ENCODE measurements around the gene UNC5B.
"Not testable (repeated sequence)": the region's sequence is repeated elsewhere in the genome, so short reads cannot be mapped to it uniquely, and the experiment has no call there.

Gene UNC5B

GRCh38 chr10:71209731-71210541 lies 2.4 kb upstream of the UNC5B start:
- FAIRE-seq = no peak

- FAIRE-seq = no peak
Observed at GRCh38 chr10:71210542-71210871, 1.9 kb upstream of the UNC5B start.

GRCh38 chr10:71211053-71211452 lies 1.3 kb upstream of the UNC5B start:
- no peak for FAIRE-seq

GRCh38 chr10:71211775-71212317 lies 524 bp upstream of the UNC5B start:
- no peak for FAIRE-seq

- no peak for FAIRE-seq
Observed at GRCh38 chr10:71213127-71213621, 804 bp downstream of the UNC5B start.

- no peak for FAIRE-seq
Observed at GRCh38 chr10:71213761-71214440, 1.5 kb downstream of the UNC5B start.

- FAIRE-seq = no peak
Observed at GRCh38 chr10:71214641-71215559, 2.5 kb downstream of the UNC5B start.

- FAIRE-seq = no peak
Observed at GRCh38 chr10:71216363-71216695, 4.0 kb downstream of the UNC5B start.

GRCh38 chr10:71216751-71217265 lies 4.4 kb downstream of the UNC5B start:
- no peak for FAIRE-seq

GRCh38 chr10:71217266-71218045 lies 5.1 kb downstream of the UNC5B start:
- FAIRE-seq = no peak

- FAIRE-seq = no peak
Observed at GRCh38 chr10:71218046-71218650, 5.8 kb downstream of the UNC5B start.

GRCh38 chr10:71218651-71219050 lies 6.3 kb downstream of the UNC5B start:
- FAIRE-seq = no peak

- not testable (repeated sequence) for FAIRE-seq
Observed at GRCh38 chr10:71219236-71219917, 7.0 kb downstream of the UNC5B start.

- FAIRE-seq = no peak
Observed at GRCh38 chr10:71219918-71220688, 7.7 kb downstream of the UNC5B start.

GRCh38 chr10:71220689-71221540 lies 8.5 kb downstream of the UNC5B start:
- FAIRE-seq = no peak

- no peak for FAIRE-seq
Observed at GRCh38 chr10:71221586-71222202, 9.3 kb downstream of the UNC5B start.

- no peak for FAIRE-seq
Observed at GRCh38 chr10:71222601-71223346, 10.4 kb downstream of the UNC5B start.

All from G401.6 (cell line).